Ovary (tissue), 9 donors: ENCODE measurements around the gene CASTOR2. TPM values are rescaled to one million over a fixed set of nuclear protein-coding genes. Genes with fewer than 3 reads are reported as not detected.

Source experiments
- DNase-seq, 5 donors: peaks; one replicate each; pipeline ENCODE4 v3.0.0-alpha.2; 2019 to 2020
- H3K27ac ChIP-seq, 2 donors: fragments of 200-600 bp; one replicate each; pipeline versions ENCODE4 v1.5.1 to v1.8.0; 2019 to 2022
- H3K27me3 ChIP-seq: fragments of 200-600 bp; one replicate; pipeline ENCODE4 v1.8.0; 2022
- H3K36me3 ChIP-seq: fragments of 200-600 bp; sonication (generic); one replicate; pipeline ENCODE4 v1.5.1; 2019
- H3K4me1 ChIP-seq: one replicate; pipeline ENCODE4 v1.8.1; 2013; ENCODE audit warnings: mild to moderate bottlenecking, moderate library complexity; ENCODE audit not compliant: insufficient read depth
- H3K4me3 ChIP-seq: fragments of 200-600 bp; sonication (generic); one replicate; pipeline ENCODE4 v1.5.1; 2017
- H3K9me3 ChIP-seq, 2 donors: fragments of 200-600 bp in 1 of 2; sonication (generic) in 1 of 2; one replicate each; pipeline versions ENCODE4 v1.5.1 to v1.8.1; 2013 to 2019; ENCODE audit warnings: mild to moderate bottlenecking in 1 of 2, moderate library complexity in 1 of 2
- EP300 ChIP-seq: sonication (generic); formaldehyde crosslinking; IDR thresholded peaks from one replicate; pipeline ENCODE4 v1.6.1; 2017; ENCODE audit warnings: antibody characterized with exemption
- POLR2A ChIP-seq: fragments of 450-650 bp; IDR thresholded peaks from one replicate; pipeline ENCODE4 v1.6.1; 2017; ENCODE audit warnings: antibody characterized with exemption, mild to moderate bottlenecking, moderate library complexity
- WGBS, 3 donors: extraction: QIAGEN DNeasy Blood & Tissue Kit in 1 of 3; methylation state at CpG; one replicate each; pipeline versions ENCODE4 v1.1.5 to v1.1.7; 2013 to 2017; 5-methylcytosine and 5-hydroxymethylcytosine counted together
- intact Hi-C, 4 donors: fragments of 100-400 bp; cut with DNase I; formaldehyde crosslinking; loops; one replicate each; pipeline versions ENCODE4 v1.11.0 to v1.15.1; 2022 to 2023
- polyA plus RNA-seq, 2 donors: library from polyadenylated mRNA; stranded (reverse); fragments of 200-250 nt in 1 of 2; fragments of 350-450 nt in 1 of 2; fragmentation: Illumina TruSeq in 1 of 2; extraction: RNeasy Lipid Tissue Mini Kit (QIAGEN cat#74804) in 1 of 2; gene quantifications; one replicate each; pipeline ENCODE4 v1.2.3, GENCODE V29; 2013 to 2014
- total RNA-seq, 7 donors: library from RNA; depleted of rRNA in 2 of 7; stranded (reverse); fragments of >200 nt in 2 of 7; fragmentation: NEBNext Ultra II Directional in 3 of 7; extraction: Animal tissue kit (Norgen Biotek cat#: 25700) in 3 of 7; gene quantifications; one replicate each; pipeline versions ENCODE4 v1.1.0 to v1.2.4, GENCODE V29; 2016 to 2023
- TF ChIP-seq, protein P1 (sequence below), 3 donors: fragments of 450-650 bp in 2 of 3; fragments of 200-600 bp in 1 of 3; IDR thresholded peaks; one replicate each; pipeline versions ENCODE4 v1.5.1 to v1.8.0; 2016 to 2022; ENCODE audit warnings: antibody characterized with exemption in 3 of 3, mild to moderate bottlenecking in 1 of 3
- donor health status: DM: no; HTN: no; CAD: no; lungs with moderate emphysema.
- donor health status: DM: no; HTN: no; CAD: no.
- donor health status: Bipolar disorder and iron deficiency.
- donor health status: DM: yes; HTN: yes; CAD: no.
- donor health status: DM: no; HTN: no; CAD: no.
- donor health status: DM: yes; HTN: yes; CAD: no.

The CASTOR2 gene
- total and polyA plus RNA-seq, 9 donors: 1.9 to 34.4 (median 13.3) TPM

DNA sequence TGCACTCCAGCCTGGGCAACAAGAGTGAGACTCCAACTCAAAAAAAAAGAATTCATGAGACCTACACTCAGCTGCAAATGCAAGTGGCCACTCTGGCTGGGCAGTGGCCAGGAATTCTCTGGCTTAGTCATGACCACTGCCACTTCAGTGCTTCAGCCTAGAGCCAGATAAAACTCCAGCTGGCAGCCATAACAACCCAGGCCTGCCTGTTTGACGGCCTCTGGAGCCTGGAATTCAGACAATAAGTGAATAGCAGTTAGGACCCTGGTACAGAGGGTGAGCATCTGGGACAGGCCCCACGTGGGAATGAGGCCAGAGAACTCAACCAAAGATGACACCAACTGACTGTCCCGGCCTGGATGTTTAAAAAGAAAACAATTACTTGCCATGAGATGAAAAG lies 90.2 kb downstream of the CASTOR2 start:
- Histone ChIP-seq H3K27me3 (no peaks in the 10 kb centered on the region), H3K4me3 (no peak overlapping the region), H3K9me3 (no peaks in the 10 kb centered on the region), H3K4me1 (peaks cover 22% of the 10 kb centered on the region), H3K36me3 (no peaks in the 10 kb centered on the region), H3K27ac (peak overlapping the region; percentile 3 to 73)
- 11 to 22% (median 14%) methylated on average over 3 of the region's 3 CpGs for WGBS, 3 donors
- TF ChIP-seq, protein P1, sequence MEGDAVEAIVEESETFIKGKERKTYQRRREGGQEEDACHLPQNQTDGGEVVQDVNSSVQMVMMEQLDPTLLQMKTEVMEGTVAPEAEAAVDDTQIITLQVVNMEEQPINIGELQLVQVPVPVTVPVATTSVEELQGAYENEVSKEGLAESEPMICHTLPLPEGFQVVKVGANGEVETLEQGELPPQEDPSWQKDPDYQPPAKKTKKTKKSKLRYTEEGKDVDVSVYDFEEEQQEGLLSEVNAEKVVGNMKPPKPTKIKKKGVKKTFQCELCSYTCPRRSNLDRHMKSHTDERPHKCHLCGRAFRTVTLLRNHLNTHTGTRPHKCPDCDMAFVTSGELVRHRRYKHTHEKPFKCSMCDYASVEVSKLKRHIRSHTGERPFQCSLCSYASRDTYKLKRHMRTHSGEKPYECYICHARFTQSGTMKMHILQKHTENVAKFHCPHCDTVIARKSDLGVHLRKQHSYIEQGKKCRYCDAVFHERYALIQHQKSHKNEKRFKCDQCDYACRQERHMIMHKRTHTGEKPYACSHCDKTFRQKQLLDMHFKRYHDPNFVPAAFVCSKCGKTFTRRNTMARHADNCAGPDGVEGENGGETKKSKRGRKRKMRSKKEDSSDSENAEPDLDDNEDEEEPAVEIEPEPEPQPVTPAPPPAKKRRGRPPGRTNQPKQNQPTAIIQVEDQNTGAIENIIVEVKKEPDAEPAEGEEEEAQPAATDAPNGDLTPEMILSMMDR (IDR thresholded peaks at IDR 0.05): no peak
- TF ChIP-seq EP300 (no peak), POLR2A (no peak)
- intact Hi-C loops: no loop called here
- peak; percentile 47 to 69 (median 58) for DNase-seq

DNA sequence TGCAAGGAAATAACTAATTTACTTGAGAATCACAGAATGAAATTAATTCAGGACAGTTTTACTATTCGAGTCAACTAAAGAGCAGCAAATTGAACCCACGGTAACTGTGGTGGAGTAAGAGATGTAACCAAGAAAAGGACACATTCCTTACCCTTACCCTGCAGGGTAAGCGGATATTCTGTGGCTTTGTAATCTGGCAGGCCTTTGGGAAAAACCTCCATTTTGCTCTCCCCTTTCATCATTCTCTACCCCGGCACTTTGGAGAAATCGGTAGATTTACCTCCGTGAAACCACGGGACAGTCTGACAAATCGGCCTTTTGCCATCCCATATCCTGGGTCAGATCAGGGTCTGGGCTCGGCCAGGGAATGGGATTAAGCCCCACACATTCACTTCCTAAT lies 90.7 kb downstream of the CASTOR2 start:
- TF ChIP-seq EP300: no peak
- TF ChIP-seq, protein P1 (IDR thresholded peaks at IDR 0.05): no peak
- TF ChIP-seq POLR2A: no peak
- no peaks in the 10 kb centered on the region for H3K36me3 ChIP-seq
- no peak overlapping the region for H3K4me3 ChIP-seq
- no peaks in the 10 kb centered on the region for H3K9me3 ChIP-seq
- H3K4me1 ChIP-seq: peaks cover 22% of the 10 kb centered on the region
- intact Hi-C loops: no loop called here
- 54 to 71% (median 60%) methylated on average over 9 of the region's 9 CpGs for WGBS, 3 donors
- peak in 1 of 5 donors; percentile 49 for DNase-seq
- no peaks in the 10 kb centered on the region for H3K27me3 ChIP-seq
- peak overlapping the region; percentile 3 to 73 for H3K27ac ChIP-seq

DNA sequence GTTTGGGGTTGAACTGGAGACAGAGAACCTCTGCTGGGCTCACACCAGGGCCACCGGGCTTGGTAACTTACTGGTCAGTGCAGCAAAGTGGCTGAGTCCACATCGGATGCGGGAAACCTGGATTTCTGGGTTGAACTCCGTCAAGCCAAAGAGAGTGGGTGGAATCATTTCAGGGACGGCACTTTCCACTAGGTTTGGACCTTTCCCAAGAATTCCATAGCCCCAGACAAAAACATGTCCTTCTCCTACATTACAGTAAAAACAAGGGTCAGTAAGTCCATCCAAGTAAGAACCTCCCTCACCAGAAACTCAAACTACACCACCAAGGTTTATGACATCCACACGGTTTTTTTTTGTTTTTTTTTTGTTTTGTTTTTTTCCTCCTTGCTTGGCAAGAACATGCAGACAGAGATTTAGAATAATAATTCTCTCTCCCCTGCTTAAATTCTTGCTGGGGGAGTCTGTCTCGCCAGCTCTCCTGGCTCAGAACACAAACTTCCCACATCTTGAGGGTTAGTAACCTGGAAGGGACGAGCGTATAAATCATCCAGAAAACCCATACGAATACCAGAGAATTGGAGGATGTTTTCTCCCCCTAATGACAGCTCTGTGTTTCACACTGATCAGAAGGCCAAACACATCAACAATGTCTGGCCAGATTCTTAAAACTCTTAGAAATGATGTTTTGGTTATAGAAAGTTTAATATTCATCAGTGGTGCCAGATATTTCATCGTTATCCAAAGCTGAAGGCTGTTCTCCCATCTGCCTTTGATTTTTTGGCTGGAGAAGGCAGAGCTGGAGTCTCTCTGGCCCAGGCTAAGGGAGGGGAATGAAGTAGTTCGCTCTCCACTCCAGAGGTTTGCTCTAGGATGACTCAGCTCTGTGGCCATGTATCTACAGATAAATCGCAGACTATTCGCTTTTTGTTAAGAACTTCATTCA lies 91.6 kb downstream of the CASTOR2 start:
- H3K4me1 ChIP-seq: peaks cover 20% of the 10 kb centered on the region
- DNase-seq: peak; percentile 62 to 70 (median 68)
- TF ChIP-seq POLR2A (no peak), EP300 (no peak)
- TF ChIP-seq, protein P1 (IDR thresholded peaks at IDR 0.05): peak in 1 of 3 donors; percentile 15
- no peak overlapping the region for H3K4me3 ChIP-seq
- H3K27me3 ChIP-seq: no peaks in the 10 kb centered on the region
- no peaks in the 10 kb centered on the region for H3K9me3 ChIP-seq
- no peaks in the 10 kb centered on the region for H3K36me3 ChIP-seq
- intact Hi-C loops: no loop called here
- H3K27ac ChIP-seq: peak overlapping the region; percentile 9 to 73
- 7 to 14% (median 8%) methylated on average over 14 of the region's 14 CpGs for WGBS, 3 donors

DNA sequence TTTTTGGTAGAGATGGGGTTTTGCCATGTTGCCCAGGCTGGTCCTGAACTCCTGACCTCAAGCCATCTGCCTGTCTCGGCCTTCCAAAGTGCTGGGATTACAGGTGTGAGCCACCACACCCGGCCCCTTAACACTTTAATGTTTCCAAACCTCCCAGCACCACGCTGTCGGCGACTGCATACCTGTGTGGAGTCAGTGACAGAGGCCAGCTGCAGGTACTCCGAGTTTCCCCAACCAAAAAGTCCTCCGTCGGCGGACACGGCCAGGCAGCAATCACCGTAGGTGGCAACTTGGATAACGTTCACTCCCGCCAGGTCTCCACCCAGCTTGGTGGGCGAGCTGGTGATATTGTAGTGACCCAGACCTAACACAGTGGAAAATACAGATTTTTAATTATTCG lies 93.9 kb downstream of the CASTOR2 start:
- H3K4me3 ChIP-seq: no peak overlapping the region
- H3K36me3 ChIP-seq: no peaks in the 10 kb centered on the region
- no peaks in the 10 kb centered on the region for H3K9me3 ChIP-seq
- H3K27me3 ChIP-seq: no peaks in the 10 kb centered on the region
- TF ChIP-seq POLR2A: no peak
- TF ChIP-seq, protein P1 (IDR thresholded peaks at IDR 0.05): no peak
- TF ChIP-seq EP300: no peak
- intact Hi-C loops: no loop called here
- H3K4me1 ChIP-seq: peaks cover 20% of the 10 kb centered on the region
- WGBS, 3 donors: 95 to 96% (median 95%) methylated on average over 15 of the region's 15 CpGs
- no peak for DNase-seq
- no peak overlapping the region for H3K27ac ChIP-seq
